Measurements from ENCODE around the gene FURIN. TPM values are rescaled to one million over a fixed set of nuclear protein-coding genes. Genes with fewer than 3 reads are reported as not detected.

Gene FURIN
- polyA plus RNA-seq, 1 of the 3 experiments (the other 2 are of a cell fraction), result 40.8 TPM

DNA sequence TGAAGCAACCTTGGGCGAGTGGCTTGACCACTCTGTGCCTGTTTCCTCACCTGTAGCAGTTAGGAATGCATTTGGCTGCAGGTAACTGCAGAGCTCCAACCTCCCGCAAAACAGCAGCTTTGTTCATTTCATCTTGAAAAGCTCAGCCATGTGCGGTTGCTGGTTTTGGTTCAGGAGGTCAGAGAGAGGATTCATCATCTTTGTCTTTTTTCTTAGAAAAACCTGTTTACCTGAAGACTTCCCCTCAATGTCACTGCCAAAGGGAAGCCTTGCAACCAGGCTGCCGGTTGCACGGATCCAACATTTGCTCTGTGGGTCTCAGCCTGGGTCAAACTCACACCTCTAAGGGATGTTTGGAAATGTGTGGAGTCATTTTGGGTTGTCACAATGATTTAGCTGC, 16.4 kb upstream of the FURIN start (continued):
- TF ChIP-seq, protein P1, sequence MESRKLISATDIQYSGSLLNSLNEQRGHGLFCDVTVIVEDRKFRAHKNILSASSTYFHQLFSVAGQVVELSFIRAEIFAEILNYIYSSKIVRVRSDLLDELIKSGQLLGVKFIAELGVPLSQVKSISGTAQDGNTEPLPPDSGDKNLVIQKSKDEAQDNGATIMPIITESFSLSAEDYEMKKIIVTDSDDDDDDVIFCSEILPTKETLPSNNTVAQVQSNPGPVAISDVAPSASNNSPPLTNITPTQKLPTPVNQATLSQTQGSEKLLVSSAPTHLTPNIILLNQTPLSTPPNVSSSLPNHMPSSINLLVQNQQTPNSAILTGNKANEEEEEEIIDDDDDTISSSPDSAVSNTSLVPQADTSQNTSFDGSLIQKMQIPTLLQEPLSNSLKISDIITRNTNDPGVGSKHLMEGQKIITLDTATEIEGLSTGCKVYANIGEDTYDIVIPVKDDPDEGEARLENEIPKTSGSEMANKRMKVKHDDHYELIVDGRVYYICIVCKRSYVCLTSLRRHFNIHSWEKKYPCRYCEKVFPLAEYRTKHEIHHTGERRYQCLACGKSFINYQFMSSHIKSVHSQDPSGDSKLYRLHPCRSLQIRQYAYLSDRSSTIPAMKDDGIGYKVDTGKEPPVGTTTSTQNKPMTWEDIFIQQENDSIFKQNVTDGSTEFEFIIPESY (IDR thresholded peaks at IDR 0.05; ENCODE audit: borderline replicate concordance, low read depth), result no peak

DNA sequence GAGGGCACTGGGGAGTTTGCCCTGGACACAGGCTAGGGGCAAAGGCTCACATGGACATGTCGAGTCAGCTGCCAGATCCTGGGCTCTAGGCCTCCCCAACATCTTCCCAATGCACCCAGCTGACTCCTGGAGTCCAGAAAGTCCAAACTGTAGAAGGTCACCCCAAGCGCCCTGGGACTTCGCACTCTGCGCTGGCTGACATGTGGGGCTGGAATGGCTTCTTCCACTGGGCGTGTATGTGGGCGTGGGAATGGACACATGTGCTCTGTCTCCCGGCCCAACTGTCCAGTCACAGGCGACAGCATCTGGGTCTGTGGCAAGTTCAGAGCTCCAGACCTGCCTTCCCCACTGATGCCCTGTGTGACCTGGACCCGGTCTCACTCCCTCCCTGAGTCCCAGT, 13.2 kb upstream of the FURIN start:
- Histone ChIP-seq H3K79me2 (ENCODE audit: insufficient read depth) (no peaks in the 10 kb centered on the region), H3K4me2 (no peak overlapping the region), H3K9me3 (no peaks in the 10 kb centered on the region), H3K4me3 (ENCODE audit: low read depth in 2 of 2, low read length in 1 of 2) (no peak overlapping the region), H4K20me1 (ENCODE audit: insufficient read depth) (no peaks in the 10 kb centered on the region), H2AFZ (ENCODE audit: low read depth) (no peak overlapping the region), H3K9me2 (no peaks in the 10 kb centered on the region), H3F3A (replicated peaks; ENCODE audit: insufficient read depth) (no peaks in the 10 kb centered on the region), H3K9ac (no peak overlapping the region), H3K36me3 (replicated peaks in 1 of 2; ENCODE audit: control insufficient read depth in 1 of 2, insufficient read depth in 2 of 2, low read length in 1 of 2) (no peaks in the 10 kb centered on the region), H3K27me3 (ENCODE audit: insufficient read depth) (no peaks in the 10 kb centered on the region), H3K27ac (ENCODE audit: low read depth in 2 of 2, low read length in 1 of 2) (no peak overlapping the region), H3K4me1 (ENCODE audit: control insufficient read depth in 1 of 2, insufficient read depth in 2 of 2, low read depth in 1 of 2, low read length in 1 of 2) (0 out of 4 replicates have a peak, but pooled peaks cover 0 to 4% of the 10 kb centered on the region in 2 experiments)
- ChIA-PET CTCF (no interaction called here), POLR2A (no interaction called here)
- whole genome bisulfite sequencing (ENCODE audit: low lambda C conversion rate), result 82% methylated on average over 8 of the region's 9 CpGs
- no peak for DNase-seq
- TF ChIP-seq NFIC (IDR thresholded peaks at IDR 0.05; ENCODE audit: borderline replicate concordance) (no peak), TEAD4 (IDR thresholded peaks at IDR 0.05; ENCODE audit: borderline replicate concordance, insufficient read depth) (no peak), MEF2A (IDR thresholded peaks at IDR 0.05; ENCODE audit: borderline replicate concordance, low read depth) (no peak), RXRA (IDR thresholded peaks at IDR 0.05; ENCODE audit: borderline replicate concordance, low read depth) (no peak), YY1 (IDR thresholded peaks at IDR 0.05; ENCODE audit: low read depth) (no peak)
- TF ChIP-seq, protein P2, sequence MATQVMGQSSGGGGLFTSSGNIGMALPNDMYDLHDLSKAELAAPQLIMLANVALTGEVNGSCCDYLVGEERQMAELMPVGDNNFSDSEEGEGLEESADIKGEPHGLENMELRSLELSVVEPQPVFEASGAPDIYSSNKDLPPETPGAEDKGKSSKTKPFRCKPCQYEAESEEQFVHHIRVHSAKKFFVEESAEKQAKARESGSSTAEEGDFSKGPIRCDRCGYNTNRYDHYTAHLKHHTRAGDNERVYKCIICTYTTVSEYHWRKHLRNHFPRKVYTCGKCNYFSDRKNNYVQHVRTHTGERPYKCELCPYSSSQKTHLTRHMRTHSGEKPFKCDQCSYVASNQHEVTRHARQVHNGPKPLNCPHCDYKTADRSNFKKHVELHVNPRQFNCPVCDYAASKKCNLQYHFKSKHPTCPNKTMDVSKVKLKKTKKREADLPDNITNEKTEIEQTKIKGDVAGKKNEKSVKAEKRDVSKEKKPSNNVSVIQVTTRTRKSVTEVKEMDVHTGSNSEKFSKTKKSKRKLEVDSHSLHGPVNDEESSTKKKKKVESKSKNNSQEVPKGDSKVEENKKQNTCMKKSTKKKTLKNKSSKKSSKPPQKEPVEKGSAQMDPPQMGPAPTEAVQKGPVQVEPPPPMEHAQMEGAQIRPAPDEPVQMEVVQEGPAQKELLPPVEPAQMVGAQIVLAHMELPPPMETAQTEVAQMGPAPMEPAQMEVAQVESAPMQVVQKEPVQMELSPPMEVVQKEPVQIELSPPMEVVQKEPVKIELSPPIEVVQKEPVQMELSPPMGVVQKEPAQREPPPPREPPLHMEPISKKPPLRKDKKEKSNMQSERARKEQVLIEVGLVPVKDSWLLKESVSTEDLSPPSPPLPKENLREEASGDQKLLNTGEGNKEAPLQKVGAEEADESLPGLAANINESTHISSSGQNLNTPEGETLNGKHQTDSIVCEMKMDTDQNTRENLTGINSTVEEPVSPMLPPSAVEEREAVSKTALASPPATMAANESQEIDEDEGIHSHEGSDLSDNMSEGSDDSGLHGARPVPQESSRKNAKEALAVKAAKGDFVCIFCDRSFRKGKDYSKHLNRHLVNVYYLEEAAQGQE (IDR thresholded peaks at IDR 0.05; ENCODE audit: low read depth, low read length), result no peak
- TF ChIP-seq, protein P3, sequence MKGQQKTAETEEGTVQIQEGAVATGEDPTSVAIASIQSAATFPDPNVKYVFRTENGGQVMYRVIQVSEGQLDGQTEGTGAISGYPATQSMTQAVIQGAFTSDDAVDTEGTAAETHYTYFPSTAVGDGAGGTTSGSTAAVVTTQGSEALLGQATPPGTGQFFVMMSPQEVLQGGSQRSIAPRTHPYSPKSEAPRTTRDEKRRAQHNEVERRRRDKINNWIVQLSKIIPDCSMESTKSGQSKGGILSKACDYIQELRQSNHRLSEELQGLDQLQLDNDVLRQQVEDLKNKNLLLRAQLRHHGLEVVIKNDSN (IDR thresholded peaks at IDR 0.05; ENCODE audit: borderline replicate concordance, low read depth), result no peak
- TF ChIP-seq, protein P1 (IDR thresholded peaks at IDR 0.05; ENCODE audit: borderline replicate concordance, low read depth), result no peak
- TF ChIP-seq, protein P4, sequence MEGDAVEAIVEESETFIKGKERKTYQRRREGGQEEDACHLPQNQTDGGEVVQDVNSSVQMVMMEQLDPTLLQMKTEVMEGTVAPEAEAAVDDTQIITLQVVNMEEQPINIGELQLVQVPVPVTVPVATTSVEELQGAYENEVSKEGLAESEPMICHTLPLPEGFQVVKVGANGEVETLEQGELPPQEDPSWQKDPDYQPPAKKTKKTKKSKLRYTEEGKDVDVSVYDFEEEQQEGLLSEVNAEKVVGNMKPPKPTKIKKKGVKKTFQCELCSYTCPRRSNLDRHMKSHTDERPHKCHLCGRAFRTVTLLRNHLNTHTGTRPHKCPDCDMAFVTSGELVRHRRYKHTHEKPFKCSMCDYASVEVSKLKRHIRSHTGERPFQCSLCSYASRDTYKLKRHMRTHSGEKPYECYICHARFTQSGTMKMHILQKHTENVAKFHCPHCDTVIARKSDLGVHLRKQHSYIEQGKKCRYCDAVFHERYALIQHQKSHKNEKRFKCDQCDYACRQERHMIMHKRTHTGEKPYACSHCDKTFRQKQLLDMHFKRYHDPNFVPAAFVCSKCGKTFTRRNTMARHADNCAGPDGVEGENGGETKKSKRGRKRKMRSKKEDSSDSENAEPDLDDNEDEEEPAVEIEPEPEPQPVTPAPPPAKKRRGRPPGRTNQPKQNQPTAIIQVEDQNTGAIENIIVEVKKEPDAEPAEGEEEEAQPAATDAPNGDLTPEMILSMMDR (IDR thresholded peaks at IDR 0.05), result no peak
